NCI-H82 treated with DMSO at 0.1 percent for 48 hours (cell line): ENCODE results near the gene SLC12A7.

Experiments
- DNase-seq: peaks from one replicate; lab custom pipeline; 2025; ENCODE audit not compliant: unreplicated experiment; lab: John Stamatoyannopoulos, UW

Gene SLC12A7

GRCh38 chr5:1038417-1039209 lies 73.2 kb downstream of the SLC12A7 start:
- DNase-seq = no peak

- DNase-seq = no peak
Measured at GRCh38 chr5:1037671-1038416, 74.0 kb downstream of the SLC12A7 start.

DNA sequence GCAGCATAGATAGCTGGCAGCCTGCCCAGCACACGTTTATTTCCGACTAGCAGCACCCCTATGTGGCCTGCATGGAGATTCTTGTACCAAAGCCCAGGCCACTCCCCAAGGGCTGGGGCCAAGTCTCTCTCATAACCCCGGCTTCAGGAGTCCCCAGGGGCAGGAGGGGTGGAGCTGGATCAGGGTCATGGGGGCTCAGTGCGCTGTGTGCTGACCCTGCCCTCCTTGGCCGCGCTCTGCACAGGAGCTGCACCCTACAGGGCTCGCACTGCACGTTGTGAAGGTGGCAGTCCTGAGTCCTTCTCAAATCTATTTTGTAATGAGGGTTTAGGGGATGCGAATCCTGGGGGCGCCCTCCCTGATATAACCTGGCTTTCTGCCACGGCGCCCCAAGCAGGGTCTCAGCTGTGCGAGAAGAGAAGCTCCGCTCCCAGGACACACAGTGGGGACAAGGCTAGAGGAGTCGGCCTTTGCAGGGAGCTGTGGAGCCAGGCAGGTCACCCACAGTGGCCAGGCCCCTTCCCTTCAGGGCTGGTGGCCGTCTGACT lies 74.7 kb downstream of the SLC12A7 start:
- DNase-seq = no peak

- no peak for DNase-seq
Measured at GRCh38 chr5:1036504-1037122, 75.2 kb downstream of the SLC12A7 start.

- no peak for DNase-seq
Measured at GRCh38 chr5:1035421-1036405, 76.2 kb downstream of the SLC12A7 start.

GRCh38 chr5:1034986-1035385 lies 76.9 kb downstream of the SLC12A7 start:
- no peak for DNase-seq

GRCh38 chr5:1034421-1034905 lies 77.4 kb downstream of the SLC12A7 start:
- DNase-seq = no peak

DNA sequence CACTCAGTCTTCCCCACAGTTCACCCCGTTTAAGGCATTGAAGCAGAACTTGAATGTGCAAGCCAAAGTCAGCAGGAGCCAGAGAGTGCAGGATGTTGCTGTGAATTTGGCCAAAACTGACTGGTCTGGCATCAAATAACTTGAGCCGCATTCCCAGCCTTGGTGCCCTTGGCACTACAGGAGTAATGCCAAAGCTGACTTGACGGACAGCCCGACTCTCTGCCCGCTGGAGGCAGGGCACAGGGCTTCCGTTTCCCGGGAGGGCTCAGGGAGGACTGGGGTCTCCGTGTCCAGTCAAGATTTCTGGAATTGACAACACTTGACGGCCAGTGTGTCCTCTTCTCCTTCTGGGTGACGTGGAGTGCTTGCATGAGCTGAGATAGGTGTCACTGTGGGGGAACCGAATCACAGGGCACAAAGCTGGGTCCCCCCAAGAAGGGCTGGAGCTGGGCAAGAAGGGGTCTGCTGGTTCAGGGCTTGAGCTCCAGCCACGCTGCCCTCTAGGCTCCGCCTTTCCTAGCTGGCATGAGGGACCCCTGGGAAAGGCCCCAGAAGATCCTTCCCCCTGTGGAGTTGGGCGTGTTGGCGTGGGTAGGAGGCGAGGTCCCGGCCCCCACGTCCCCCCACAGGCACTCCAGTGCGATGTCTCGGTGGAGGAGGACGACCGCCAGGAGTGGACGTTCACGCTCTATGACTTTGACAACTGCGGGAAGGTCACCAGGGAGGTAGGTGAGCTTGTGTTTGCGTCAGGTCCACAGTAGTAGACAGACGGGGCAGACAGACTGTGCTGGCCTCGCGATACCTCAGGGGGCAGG lies 78.0 kb downstream of the SLC12A7 start:
- no peak for DNase-seq

GRCh38 chr5:1033178-1033577 lies 78.7 kb downstream of the SLC12A7 start:
- DNase-seq = no peak

GRCh38 chr5:1032551-1033027 lies 79.3 kb downstream of the SLC12A7 start:
- no peak for DNase-seq

DNA sequence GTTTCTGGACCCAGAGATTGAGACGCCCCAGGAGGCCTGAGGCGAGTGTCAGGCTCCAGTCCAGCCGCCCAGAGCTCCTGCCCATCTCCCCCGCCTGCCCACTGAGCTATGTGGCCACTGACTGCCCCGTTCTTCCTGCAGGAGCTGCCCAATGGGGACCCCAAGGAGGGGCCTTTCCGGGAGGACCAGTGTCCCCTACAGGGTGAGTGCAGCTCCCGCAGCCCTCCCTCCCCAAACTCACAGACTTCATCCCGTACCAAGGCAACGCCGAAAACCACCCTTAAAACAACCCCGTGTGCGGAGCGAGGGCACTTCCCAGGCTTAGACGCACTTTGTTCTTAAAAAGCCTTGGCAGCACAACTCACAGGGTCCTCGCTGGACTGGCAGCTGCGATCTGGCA lies 79.9 kb downstream of the SLC12A7 start:
- DNase-seq = no peak

- no peak for DNase-seq
Measured at GRCh38 chr5:1031306-1031959, 80.4 kb downstream of the SLC12A7 start.

DNA sequence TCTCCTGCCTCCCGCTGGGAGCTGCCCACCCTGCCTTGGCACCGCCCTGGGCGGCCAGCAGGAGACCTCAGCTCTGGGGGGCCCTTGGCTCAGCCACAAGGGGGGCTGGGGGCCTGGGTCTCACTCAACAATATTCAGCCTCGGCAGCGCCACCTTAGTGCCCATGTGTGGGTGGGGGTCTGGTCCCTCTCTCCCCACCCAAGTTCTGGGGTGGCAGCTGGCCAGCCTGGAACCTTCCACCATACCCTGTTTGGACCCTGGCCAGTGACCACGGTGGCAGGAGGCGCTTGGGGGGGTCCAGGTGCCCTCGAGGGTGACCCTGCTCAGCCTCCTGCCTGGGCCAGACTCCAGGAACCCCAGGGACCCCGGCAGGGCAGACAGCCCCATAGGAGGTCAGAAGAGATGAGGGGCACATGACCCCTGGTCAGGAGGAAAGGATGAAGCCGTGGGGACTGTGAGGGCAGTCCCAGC lies 81.0 kb downstream of the SLC12A7 start:
- DNase-seq = no peak

- no peak for DNase-seq
Measured at GRCh38 chr5:1029945-1030625, 81.8 kb downstream of the SLC12A7 start.

DNA sequence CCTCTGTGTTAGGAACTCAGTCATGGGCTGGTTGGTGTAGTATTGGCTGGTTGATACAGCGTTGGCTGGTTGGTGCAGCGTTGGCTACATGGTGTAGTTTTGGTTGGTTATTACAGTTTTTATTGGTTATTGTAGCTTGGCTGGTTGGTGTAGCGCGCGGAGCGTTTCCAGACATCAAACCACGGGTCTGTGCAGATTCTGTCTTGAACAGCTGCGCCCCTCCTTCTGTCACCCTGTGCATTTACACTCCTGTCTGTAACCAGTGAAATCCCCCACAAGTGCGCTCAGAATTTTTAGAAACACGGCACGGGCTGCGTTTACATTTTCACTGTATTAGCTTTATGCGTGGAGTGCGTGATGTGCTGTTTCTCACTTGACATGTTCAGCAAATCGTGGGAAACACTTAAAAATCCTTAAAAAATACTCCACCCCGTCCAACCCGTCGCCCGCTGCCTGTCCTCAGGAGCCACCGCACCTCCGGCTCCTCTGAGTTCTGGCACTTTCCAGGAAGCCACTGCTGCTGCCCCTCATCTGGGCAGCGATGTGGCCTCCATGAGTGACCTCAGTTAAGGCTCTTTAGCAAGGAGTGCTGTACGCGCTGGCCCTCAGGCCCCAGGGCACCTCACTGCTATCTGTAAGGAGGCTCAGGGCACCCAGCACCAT lies 82.5 kb downstream of the SLC12A7 start:
- no peak for DNase-seq

- DNase-seq = no peak
Measured at GRCh38 chr5:1028481-1029281, 83.2 kb downstream of the SLC12A7 start.
